WERI-Rb-1 (cell line): ENCODE measurements around the gene PFDN1.

Source experiments
- DNase-seq: peaks from one replicate; pipeline ENCODE4 v3.0.0-alpha.2; 2020
- H3K27ac ChIP-seq: fragments of 250-450 bp; sonication (Bioruptor Pico); 2 replicates; pipeline ENCODE4 v1.5.1; 2020; ENCODE audit warnings: mild to moderate bottlenecking, moderate library complexity
- H3K27me3 ChIP-seq: fragments of 250-450 bp; sonication (Bioruptor Pico); 2 replicates; pipeline ENCODE4 v1.5.1; 2021; ENCODE audit warnings: mild to moderate bottlenecking, low read depth, moderate library complexity; ENCODE audit not compliant: insufficient read depth, severe bottlenecking
- H3K36me3 ChIP-seq: fragments of 250-450 bp; sonication (Bioruptor Pico); 2 replicates; pipeline ENCODE4 v1.5.1; 2020; ENCODE audit warnings: mild to moderate bottlenecking, moderate library complexity
- H3K4me3 ChIP-seq: 2 replicates; pipeline ENCODE4 v1.5.1; 2011; ENCODE audit warnings: low read depth, mild to moderate bottlenecking, control low read depth, low read length
- H3K9me3 ChIP-seq: fragments of 250-450 bp; sonication (Bioruptor Pico); 2 replicates; pipeline ENCODE4 v1.5.1; 2021; ENCODE audit warnings: mild to moderate bottlenecking, moderate library complexity; ENCODE audit not compliant: severe bottlenecking
- TF ChIP-seq, protein P1 (sequence below): IDR thresholded peaks from 2 replicates; pipeline ENCODE4 v1.5.1; 2011; ENCODE audit warnings: low read depth, mild to moderate bottlenecking, control low read depth, inconsistent platforms, low read length

PFDN1 gene

DNA sequence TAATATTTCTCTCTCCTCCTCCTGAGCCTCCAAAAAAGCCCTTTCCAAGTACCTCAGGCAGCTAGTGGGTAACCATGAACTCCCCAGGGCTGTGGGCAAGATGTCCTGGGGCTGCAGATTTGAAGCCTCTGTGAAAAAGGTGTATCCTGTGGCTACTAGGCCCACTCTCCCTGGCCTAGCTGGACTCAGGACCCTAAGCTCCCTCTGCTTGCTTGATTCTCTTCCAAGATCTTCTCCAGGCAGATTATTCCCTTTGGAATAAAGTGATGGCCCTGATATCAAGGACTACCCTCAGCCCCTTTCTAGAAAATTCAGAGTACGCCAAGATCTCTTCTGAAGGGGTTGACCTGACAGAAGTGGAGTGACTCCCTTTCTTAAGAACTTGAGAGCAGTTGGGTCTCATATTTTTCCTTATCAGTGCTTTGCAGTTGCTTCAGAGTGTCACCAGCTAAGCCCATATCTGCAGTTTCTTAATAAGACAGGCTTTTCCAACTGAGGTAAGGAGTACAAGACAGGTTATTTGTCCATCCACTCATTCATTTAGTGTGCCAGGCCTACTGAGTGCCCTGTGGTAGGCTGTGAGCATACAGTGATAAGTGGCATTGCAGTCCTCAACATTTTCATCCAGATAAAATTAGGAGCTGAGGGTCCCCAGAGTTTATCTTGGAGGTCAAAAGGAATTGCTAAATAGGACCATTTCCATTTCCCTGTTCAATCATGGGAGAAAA lies 85.4 kb downstream of the PFDN1 start:
- Histone ChIP-seq H3K4me3 (no peak overlapping the region), H3K27ac (no peak overlapping the region), H3K27me3 (no peaks in the 10 kb centered on the region), H3K36me3 (no peaks in the 10 kb centered on the region), H3K9me3 (no peaks in the 10 kb centered on the region)
- TF ChIP-seq, protein P1, sequence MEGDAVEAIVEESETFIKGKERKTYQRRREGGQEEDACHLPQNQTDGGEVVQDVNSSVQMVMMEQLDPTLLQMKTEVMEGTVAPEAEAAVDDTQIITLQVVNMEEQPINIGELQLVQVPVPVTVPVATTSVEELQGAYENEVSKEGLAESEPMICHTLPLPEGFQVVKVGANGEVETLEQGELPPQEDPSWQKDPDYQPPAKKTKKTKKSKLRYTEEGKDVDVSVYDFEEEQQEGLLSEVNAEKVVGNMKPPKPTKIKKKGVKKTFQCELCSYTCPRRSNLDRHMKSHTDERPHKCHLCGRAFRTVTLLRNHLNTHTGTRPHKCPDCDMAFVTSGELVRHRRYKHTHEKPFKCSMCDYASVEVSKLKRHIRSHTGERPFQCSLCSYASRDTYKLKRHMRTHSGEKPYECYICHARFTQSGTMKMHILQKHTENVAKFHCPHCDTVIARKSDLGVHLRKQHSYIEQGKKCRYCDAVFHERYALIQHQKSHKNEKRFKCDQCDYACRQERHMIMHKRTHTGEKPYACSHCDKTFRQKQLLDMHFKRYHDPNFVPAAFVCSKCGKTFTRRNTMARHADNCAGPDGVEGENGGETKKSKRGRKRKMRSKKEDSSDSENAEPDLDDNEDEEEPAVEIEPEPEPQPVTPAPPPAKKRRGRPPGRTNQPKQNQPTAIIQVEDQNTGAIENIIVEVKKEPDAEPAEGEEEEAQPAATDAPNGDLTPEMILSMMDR, result no peak
- no peak for DNase-seq

DNA sequence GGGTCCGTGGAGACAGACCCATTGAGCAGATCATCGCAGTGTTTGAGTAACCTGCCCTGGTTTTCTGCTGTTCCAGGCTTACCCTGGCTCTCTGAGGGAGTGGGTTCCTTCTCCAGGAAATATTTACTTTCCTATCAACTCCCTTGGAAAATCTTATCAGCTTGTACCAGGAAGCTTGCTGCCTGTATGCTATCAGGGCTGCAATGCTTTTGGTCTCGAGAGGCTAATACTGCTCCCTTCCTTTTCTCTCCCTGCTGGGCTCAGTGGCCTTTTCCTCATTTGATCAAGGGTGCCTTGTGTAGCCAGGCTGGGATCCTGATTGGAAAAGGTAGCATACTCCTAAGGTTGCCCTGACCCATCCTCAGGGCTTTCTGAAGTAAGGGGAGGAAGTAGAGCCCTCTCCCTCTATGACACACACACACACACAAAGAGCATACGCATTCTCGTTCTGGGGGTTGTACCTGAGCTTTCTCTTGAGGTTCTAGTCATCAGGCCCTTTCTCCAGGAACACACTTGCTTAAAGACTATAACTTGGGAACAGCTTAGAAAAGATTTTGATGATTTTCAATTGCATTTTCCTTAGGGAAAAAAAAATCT lies 86.3 kb downstream of the PFDN1 start:
- H3K27ac ChIP-seq, result no peak overlapping the region
- TF ChIP-seq, protein P1, result no peak
- H3K27me3 ChIP-seq, result no peaks in the 10 kb centered on the region
- no peaks in the 10 kb centered on the region for H3K9me3 ChIP-seq
- H3K36me3 ChIP-seq, result no peaks in the 10 kb centered on the region; the same call in 1 of the 2 replicates
- no peak overlapping the region for H3K4me3 ChIP-seq
- no peak for DNase-seq

DNA sequence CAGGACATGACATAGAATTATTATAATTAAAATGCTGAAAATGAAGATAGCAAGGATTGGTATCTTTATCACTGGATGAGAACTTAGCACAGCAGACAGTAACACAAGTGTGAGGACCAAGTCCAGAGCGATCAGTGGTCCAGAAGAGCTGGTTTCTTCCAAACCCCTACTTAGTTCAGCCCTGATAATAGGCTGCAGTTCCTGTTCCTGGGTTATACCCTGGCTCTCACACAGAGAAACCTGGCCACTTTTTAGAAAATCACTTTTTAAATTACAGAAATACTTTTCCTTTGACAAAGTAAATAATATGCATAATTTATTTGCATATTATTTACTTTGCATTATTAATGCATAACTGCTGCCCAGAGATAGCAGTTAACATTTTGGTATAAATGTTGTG lies 87.6 kb downstream of the PFDN1 start:
- no peaks in the 10 kb centered on the region for H3K27me3 ChIP-seq
- DNase-seq, result no peak
- no peaks in the 10 kb centered on the region for H3K9me3 ChIP-seq
- H3K27ac ChIP-seq, result no peak overlapping the region
- no peaks in the 10 kb centered on the region; the same call in 1 of the 2 replicates for H3K36me3 ChIP-seq
- TF ChIP-seq, protein P1, result no peak
- H3K4me3 ChIP-seq, result no peak overlapping the region

DNA sequence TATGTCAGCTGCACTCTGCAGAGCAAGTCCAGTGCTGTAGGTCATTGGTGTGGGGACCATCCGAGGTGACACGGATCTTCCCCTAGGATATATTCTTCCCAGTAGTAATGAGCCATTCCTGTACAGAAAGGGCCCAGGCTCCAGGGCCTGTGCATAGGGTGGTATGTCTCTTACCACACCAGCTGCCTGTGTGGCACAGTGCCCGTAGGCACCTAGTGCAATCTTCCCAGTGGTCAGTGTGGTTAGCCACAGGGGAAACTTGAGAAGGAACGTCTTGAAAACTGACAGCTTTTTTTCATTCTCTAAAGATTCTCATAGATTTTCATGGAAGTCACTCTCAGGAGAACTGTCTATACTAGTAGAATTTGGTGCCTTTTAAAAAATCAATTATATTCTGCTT lies 88.1 kb downstream of the PFDN1 start:
- DNase-seq, result no peak
- Histone ChIP-seq H3K36me3 (no peaks in the 10 kb centered on the region; the same call in 1 of the 2 replicates), H3K27ac (no peak overlapping the region)

DNA sequence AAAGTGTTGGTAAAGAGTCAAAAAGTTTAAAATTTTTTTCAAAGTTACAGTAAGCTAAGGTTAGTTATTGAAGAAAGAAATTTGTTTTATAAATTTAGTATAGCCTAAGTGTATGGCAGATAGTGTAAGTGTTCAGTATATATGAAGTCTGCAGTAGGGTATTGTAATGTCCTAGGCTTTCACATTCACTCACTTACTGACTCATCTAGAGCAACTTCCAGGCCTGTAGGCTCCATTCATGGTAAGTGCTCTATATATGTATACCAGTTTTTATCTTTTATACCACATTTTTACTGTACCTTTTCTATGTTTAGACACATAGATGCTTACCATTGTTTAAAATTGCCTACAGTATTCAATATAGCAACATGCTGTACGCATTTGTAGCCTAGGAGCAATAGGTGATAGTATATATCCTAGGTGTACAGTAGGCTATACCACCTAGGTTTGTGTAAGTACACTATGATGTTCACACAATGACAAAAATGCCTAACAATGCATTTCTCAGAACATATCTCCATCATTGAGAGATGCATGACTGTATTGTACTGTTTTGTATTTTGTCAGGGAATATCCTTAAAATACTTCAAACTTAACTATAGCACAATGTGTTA lies 89.4 kb downstream of the PFDN1 start:
- Histone ChIP-seq H3K4me3 (no peak overlapping the region), H3K27me3 (no peaks in the 10 kb centered on the region), H3K36me3 (no peaks in the 10 kb centered on the region; the same call in 1 of the 2 replicates), H3K27ac (no peak overlapping the region), H3K9me3 (no peaks in the 10 kb centered on the region)
- TF ChIP-seq, protein P1, result no peak
- no peak for DNase-seq

More for the DNA sequence above, 88.1 kb downstream of the PFDN1 start:
- Histone ChIP-seq H3K27me3 (no peaks in the 10 kb centered on the region), H3K4me3 (no peak overlapping the region), H3K9me3 (no peaks in the 10 kb centered on the region)
- TF ChIP-seq, protein P1, result no peak
